Activated CD8-positive, alpha-beta memory T cell treated with anti-CD3 and anti-CD28 coated beads, Interleukin-2, amount 50 U/mL, for 4 hours (primary cell): Measurements from ENCODE around the gene TFPT.

Experiments
- DNase-seq: peaks from one replicate; pipeline ENCODE4 v3.0.0-alpha.2; 2020

Gene TFPT

DNA sequence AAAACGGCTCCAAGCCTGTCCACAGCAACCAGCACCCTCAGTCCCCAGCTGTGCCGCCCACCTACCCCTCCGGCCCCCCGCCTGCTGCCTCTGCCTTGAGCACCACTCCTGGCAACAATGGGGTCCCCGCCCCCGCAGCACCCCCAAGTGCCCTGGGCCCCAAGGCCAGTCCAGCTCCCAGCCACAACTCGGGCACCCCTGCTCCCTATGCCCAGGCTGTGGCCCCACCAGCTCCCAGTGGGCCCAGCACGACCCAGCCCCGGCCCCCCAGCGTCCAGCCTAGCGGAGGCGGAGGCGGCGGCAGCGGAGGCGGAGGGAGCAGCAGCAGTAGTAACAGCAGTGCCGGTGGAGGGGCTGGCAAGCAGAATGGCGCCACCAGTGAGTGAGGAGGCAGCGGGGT is 32.7 kb upstream of the TFPT start:
- DNase-seq = no peak

DNA sequence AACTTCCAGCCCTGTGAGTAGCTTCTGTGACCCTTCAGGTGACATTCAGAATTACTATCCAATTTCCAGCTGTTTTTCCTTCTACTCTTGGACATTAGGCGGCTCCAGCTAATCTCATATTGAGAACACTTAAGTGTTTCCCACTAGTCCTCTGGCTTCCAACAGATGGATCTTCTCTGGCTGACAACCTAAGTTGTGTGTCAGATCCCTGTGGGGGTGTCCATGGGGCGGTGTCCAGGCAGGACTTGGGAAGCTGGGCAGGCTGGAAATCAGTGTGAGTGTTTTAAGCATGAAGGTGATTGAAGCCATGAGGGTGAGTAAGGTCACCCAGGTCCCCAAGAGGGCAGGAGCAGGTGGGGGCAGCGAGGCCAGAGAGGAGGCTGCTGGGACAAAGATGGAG is 32.2 kb upstream of the TFPT start:
- DNase-seq = no peak

DNA sequence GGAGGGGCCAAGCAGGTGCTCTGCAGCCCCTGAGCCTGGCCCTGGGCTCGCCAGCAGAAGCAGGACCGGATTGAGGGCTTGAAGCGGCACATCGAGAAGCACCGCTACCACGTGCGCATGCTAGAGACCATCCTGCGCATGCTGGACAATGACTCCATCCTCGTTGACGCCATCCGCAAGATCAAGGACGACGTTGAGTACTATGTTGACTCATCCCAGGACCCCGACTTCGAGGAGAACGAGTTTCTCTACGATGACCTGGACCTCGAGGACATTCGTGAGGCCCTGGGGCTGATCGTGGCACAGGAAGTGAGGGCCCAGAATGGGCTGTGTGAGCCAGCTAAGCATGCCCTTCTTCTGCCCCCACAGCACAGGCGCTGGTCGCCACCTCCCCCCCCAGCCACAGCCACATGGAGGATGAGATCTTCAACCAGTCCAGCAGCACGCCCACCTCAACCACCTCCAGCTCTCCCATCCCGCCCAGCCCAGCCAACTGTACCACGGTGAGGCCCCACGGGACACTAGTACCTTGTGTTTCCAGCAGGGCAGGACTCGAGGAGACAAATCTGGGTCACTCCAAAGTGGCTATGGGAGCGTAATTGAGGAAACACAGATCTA is 30.2 kb upstream of the TFPT start:
- DNase-seq = no peak

DNA sequence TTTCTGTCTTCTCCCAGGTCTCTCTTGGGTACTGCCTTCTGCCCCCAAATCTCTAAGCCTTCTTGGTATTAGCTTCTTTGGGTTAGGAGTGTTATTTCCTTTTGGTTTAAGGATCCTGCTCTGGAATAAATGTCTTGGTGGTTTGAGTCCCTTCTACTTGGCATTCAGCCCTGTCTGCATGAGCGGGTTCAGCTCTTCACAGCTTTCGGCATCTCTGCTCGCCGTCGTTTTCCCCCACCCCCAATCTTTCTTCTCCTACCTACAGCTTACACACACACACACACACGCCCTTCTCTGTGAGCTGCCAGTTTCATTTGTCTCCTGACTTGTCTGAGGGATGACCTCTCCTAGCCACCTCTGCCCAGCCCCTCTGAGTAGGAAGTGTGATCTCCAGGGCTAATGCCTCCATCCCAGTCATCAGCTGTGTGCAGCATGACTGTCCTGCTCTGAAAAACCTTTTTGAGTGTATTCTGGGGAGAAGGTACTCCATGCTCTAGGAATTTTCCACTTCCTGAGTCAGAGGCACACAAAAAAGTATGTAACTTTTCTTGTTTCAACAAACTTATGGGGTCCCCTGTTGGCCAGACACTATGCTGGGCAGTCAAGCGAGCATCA is 26.8 kb upstream of the TFPT start:
- no peak for DNase-seq

DNA sequence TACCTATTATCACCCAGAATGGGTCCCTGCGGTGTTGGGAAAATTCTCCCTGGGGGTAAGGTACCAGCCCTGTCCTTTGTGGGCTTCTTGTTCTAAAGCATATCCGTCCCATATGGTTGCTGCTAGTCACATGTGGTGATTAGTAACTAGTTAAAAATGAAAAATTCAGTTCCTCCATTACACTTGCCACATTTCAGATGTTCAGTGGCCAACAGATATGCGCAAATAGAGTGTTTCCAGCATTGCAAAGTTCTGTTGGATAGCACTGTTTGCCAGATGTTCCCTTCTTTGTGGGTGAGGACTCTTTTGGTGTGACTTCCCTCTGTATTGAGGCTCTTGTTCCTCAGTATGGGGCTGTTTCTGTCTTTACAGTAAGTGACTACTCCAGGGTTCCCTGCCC is 25.9 kb upstream of the TFPT start:
- no peak for DNase-seq

DNA sequence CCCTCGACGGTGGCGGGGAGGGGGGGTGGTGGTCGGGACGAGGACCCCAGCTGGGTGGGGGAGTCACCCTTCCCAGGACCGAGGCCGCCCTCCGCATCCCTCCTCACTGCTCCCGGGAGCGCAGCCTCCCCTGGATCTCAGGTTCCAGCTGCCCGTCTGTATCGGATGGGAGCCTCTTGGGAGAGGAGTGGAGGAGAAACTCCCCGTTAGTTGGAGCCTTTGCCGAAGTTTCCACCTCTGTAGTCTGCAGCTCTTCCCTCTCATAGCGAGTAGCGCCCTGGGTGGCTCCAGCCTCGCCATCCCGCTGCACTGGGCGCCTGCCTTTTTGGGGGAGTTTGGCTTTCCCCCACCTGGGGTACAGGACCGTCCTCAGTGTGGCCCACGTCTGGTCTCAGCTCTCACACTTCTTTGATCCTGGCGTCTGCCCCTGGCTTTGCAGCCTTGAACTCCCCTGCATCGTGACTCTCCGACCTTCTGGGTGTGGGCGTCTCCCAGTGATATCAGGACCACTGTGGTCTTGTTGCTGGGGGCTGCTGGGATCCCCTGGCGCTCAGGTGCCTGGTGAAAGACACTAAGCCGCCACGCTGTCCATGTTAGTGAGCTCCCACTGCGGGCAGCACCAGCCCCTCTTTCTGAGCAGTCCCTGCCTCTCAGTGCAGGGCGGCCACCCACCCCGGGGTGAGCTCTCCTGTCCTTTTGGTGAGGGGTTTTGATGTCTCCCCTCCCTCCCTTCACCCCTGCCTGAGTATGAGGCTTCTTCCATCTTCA is 23.2 kb upstream of the TFPT start:
- DNase-seq = no peak

DNA sequence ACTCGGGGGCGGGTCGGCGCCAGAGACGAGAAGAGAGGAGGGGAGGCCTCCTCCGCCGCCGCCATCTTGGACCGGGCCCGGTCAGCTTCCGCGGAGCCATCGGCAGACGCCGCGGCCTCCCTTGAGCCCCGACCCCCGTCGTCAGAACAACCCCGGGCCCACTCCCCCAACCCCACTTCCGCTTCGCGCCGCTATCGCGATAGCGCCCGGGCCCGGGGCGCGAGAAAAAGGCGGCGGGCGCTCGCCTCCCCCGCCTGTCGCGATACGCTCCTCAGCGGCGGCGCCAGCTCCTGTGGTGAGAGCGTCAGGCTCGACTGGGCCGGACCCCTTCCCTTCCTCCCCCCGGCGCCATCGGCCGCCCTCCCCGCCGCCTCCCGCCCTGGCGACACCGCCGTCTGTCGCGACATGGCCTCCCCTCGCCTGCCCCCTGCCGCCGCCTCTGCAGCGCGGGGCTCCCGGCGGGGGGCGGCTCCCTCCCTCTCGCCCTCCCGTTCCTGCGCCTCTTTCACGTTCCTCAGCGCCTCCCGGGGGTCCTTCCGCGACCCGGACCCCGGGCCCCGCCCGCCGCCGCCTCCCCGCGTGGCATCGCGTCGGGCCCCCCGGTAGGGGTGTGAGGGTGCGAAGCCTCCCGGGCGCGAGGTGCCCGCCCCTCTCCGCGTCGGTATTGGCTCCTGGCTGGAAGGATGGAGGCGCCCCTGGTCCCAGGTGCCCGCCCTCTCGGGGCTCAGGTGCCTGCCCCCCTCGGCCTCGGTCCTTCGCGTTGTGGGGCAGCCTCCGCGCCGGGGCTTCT is 22.4 kb upstream of the TFPT start, which contains the start of gene CNOT3:
Gene CNOT3, plus strand, starts transcription at position 64 of the 790 bp plus-strand sequence. CDS start 5,217 bp downstream, outside the sequence.
- DNase-seq = peak; percentile 41

DNA sequence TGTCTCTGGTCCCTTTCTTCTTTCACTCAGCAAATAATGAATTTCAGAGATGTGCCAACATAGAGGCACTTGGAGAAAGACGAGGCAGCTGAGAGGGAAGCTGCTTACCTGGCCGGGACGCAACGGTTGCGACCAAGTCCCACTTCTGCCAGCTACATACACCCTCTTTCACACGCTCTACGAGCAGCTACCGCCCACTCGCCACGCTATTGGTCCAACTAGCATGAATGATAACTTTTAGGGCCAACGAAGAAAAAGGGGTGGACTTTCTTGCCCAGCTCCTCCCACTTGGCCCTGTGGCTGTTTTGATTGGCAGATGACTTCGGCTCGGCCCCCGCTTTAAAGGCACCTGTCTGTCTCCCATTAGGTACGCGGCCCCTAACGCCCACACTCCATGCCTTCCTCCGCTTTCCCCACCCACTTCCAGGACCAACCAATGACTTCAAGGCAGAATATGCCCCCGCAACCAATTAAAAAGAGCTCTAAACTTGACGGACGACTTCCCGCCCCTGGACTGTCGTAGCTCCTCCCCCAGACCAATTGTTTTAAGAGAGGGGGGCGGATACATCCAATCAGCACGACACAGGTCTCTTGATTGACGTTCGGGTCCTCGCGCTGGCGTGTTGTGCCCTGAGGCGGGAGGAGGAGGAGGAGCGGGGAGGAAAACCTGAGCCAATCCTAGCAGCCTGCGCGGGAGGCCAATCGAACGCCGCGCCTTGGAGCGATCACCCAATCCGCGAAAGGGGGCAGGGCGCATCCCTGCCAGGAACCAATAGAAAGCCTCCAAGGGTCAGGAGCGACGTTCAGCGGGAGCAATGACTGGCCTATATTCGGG is 21.6 kb upstream of the TFPT start:
- peak; percentile 97 for DNase-seq

DNA sequence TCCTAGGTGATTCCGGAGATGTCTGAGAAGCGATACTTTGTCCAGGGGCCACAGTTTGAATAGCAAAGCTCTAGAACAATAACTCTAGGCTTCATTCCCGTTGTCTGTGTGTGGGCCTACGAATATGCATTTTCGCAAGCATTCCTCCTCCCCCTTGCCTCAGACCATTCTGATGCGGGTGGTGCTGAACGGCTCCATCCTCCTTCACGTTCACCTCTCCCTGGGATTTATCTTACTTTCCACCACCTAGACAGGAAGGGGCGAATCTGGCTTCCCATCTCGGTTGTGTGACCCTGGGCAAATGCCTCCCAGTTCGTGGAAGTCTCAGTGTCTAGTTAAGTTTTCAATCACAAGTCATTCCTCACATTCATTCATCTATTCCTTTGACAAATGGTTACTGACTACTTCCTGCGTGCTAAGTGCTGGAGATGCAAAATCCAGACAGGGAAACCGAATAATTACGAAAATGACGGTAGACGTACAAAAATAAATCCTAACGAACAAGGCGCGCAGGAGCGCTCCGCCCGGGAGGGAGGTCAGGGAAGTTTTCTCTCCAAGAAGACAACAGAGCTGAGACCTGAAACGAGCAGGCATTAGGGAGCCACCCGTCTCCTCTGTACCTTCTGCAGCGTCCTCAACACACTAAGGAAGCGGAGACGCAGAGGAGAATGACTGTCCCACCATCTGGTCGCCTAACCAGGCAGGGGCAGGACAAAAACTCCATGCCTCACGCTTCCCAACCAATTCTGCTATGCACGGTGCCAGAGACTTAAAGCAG is 20.8 kb upstream of the TFPT start:
- no peak for DNase-seq

DNA sequence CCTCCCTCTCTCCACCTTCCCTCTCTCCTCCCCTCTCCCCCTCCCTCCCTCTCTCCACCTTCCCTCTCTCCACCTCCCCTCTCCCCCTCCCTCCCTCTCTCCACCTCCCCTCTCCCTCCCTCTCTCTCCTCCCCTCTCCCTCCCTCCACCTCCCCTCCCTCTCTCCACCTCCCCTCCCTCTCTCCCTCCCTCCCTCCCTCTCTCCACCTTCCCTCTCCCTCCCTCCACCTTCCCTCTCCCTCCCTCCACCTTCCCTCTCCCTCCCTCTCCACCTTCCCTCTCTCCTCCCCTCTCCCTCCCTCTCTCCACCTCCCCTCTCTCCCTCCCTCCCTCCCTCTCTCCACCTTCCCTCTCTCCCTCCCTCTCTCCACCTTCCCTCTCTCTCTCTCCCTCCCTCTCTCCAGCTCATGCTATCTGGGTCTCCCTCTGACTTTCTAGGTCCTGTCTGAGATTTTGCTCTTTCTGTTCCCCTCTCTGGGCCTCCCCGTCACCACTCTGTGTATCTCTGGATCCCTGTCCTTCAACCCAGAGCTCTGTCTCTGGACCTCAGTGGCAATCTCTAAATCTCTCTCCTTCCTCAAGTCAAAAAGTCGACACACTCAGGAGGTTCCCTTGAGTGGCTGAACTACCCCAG is 18.6 kb upstream of the TFPT start:
- DNase-seq = no peak

DNA sequence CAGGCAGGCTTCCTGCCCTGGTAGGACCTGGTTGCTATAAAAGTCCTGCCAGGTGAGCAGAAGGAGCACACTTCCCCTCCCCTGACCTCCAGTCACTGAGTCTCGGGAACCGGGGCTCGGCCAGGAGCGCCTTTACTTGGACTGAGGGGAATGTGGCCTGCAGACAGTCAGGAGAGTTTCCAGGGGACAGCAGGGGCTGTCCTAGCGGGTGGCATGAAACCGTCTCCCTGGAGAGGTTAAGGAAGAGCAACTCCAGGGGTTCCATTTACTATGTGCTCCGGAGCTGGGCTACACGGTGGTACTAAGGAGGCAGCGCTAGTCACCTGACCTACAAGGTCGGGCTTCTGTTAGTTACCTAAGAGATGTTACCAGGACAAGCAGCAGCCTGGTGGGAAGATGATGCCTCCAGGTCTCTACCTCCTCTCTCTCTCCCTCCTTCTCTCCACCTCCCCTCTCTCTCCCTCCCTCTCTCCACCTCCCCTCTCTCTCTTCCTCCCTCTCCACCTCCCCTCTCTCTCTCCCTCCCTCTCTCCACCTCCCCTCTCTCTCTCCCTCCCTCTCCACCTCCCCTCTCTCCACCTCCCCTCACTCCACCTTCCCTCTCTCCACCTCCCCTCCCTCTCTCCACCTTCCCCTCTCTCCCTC is 18.0 kb upstream of the TFPT start:
- DNase-seq = no peak

DNA sequence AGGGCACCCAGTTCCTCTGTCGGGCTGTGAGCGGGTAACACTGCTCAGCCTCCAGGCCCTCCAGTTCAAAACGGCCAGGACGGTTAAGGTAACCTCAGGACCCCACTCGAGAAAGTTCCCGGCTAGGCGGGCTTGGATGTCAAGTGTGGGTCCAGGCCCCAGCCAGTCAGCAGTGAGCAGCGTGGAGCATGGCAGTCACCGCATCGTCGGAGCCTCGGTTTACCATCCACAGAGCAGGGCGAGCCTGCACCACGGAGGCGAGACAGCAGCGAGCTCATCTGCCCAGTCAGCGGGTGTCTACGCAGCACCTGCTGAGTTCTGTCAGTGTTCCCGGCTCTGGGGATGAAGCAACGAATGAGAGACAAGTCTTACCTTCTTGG is 14.2 kb upstream of the TFPT start:
- no peak for DNase-seq

DNA sequence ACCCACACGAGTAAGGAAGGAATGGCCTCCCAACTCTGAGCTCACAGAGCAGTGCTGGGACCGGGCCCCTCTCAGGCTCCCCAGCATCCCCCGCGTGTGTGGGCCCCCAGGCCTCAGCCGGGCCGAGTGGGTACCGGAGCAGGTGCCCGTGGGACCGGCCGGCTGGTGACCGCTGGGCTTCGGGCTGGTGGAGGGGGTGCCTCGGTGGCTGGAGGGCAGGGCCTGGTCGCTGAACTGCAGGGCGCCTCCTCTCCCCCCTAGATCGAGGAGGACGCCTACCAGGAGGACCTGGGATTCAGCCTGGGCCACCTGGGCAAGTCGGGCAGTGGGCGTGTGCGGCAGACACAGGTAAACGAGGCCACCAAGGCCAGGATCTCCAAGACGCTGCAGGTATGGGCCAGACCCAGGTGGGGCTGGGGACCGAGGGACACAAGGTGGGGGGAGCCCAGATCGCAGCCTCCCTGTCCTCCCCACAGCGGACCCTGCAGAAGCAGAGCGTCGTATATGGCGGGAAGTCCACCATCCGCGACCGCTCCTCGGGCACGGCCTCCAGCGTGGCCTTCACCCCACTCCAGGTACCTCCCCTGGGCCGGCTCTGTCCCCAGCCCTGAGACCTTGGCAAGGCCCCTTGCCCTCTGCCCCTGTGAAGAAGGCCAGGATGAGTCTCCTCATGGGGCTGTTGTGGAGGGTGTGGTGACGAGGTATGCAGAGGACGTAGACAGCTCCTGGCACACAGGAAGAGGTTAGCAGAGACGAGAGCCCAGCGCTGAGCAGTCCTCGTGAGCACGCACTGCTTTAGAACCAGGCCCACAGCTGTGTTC is 13.5 kb upstream of the TFPT start:
- DNase-seq = no peak

DNA sequence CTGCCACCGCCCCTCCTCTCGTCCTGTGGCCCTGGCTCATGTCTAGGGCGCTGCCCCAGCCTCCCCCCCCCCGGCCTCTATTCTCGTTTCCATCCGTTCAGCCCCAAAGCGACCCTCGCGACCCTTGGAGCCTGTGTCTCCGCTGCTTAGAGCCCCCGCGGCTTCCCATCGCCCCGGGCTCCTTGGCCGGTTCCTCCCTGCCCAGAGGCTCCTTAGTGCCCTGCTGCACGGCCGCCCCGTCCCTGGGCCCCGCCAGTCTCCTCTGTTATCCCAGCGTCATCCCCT is 12.9 kb upstream of the TFPT start:
- DNase-seq = no peak

DNA sequence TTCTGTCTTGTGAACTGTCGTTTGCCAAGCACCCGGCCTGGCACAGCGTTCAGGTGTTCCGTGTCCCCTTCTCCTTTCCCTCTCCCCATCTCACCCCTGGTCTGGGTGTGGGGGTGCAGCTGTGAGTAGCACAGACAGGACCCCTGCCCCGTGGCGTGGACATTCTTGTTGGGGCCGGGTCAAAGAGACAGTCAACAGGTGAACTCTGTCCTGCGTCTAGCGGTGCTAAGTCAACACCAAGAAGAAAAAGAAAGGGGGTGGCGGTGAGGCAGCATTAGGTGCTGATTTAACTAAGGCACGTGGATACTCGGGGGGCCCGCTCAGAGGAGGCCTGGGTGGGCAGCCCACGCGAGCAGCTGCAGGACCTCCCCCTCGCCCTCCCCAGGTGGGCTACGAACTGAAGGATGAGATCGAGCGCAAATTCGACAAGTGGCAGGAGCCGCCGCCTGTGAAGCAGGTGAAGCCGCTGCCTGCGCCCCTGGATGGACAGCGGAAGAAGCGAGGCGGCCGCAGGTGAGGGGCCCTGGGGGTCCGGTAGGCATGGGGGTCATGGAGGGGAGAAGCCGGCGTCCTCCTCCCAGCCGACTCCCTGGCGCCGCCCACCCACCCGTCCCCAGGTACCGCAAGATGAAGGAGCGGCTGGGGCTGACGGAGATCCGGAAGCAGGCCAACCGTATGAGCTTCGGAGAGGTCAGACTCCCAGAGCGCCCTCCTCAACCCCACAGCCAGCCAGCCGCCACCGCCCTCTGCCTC is 12.4 kb upstream of the TFPT start:
- DNase-seq = no peak

DNA sequence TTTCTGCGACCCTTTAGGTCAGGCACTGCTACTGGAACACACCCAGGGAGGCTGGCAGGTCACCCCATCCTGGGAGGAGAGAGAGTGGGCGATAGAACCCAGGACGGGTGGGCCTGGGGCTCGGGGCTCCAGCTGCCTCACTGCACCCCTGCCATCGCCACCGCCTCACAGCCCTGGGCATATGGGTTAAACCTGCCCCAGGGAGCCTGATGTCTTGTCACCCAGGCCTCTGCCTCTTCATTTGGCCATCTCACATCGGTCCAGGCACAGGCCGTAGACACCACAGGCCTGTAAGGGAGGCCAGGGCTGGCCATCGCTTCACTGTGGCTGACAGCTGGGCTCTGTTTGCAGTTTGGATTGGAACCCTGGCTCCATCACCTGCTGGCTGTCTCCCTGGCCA is 10.3 kb upstream of the TFPT start:
- DNase-seq = no peak

DNA sequence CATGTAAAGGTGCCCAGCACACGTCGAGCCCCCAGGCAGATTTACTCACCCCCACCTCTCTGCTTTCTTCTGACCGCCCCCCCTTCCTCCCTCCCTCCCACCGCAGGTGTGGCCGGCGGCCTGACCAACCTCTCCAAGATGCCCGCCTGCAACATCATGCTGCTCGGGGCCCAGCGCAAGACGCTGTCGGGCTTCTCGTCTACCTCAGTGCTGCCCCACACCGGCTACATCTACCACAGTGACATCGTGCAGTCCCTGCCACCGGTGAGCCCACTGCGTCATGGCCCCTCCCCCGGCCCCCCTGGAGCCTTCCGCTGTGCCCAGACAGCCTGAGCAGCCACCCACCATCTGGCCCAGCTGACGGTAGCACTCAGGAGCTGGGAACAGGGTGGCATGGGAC is 8.9 kb upstream of the TFPT start:
- no peak for DNase-seq

DNA sequence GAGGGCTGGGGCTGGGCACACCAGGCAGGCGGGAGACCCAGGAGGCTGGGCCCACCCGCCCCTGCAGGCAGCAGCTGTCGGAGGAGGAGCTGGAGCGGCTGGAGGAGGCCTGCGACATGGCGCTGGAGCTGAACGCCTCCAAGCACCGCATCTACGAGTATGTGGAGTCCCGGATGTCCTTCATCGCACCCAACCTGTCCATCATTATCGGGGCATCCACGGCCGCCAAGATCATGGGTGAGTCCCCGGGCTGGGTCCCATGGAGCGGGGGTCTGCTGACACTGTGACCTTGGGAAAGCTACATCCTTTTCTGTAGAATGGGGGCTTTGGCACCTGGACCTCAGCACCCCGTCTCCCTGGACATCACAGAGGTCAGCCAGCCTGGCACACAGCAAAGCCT is 8.2 kb upstream of the TFPT start:
- no peak for DNase-seq

DNA sequence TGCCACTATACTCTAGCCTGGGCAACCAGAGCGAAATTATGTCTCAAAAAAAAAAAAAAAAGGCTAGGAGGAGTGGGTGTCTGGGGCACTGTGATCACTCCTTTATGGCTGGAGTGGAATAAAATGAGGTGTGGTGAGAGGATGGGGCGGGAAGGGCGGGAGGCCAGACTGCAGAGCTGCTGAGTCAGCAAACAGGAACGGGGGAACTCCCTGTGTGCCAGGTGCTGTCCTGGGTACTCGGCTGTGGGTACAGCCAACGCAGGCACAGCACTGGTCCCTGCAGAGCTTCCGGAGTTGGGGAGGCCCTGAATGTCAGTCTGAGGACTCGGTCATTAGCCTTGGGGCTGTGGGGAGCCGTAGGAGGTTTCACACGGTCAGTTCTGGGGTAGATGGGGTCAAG is 5.8 kb upstream of the TFPT start:
- no peak for DNase-seq
